Subcutaneous adipose tissue (tissue), 4 donors: ENCODE results near the gene BMX. TPM values are rescaled to one million over a fixed set of nuclear protein-coding genes. Genes with fewer than 3 reads are reported as not detected.

Source experiments
- CTCF ChIP-seq: fragments of 450-650 bp; IDR thresholded peaks from one replicate; pipeline ENCODE4 v1.5.1; 2016; ENCODE audit warnings: low read depth, mild to moderate bottlenecking, control low read depth, antibody characterized with exemption, moderate library complexity
- total RNA-seq, 4 donors: library from RNA; depleted of rRNA; stranded (reverse); fragments of >200 nt; gene quantifications; one replicate each; pipeline ENCODE4 v1.1.0, GENCODE V29; 2016

The BMX gene
- total RNA-seq, 4 donors from 2014 or later: 1.0 to 5.7 (median 2.8) TPM

GRCh38 chrX:15605226-15605625 is 104.6 kb downstream of the BMX start:
- TF ChIP-seq CTCF: no peak

Other genes with a start within 250 kb of the BMX start
- 10 to 100 TPM in 1 of 4 donors, 1 to 10 TPM in 2, under 1 TPM in 1; 0.65 to 15.4 (median 2.4) TPM for gene ASB9, start 230.7 kb upstream of the BMX start, total RNA-seq
- gene ASB11, start 185.2 kb upstream of the BMX start, total RNA-seq: under 1 TPM in 1 of 4 donors, not detected in 3; 0.33 TPM
- gene PIGA, start 165.3 kb upstream of the BMX start, total RNA-seq: 10 to 100 TPM in 2 of 4 donors, 1 to 10 TPM in 2; 7.7 to 15.5 (median 9.7) TPM
- gene VEGFD, start 116.4 kb upstream of the BMX start, total RNA-seq: 1 to 10 TPM; 2.6 to 9.0 (median 5.3) TPM
- 10 to 100 TPM in 3 of 4 donors, 1 to 10 TPM in 1; 7.8 to 35.4 (median 22.6) TPM for gene PIR, start 7.5 kb upstream of the BMX start, total RNA-seq
- gene ACE2, start 100.2 kb downstream of the BMX start, total RNA-seq: 1 to 10 TPM; 1.8 to 6.7 (median 5.7) TPM
- under 1 TPM in 3 of 4 donors, not detected in 1; 0.34 to 0.75 (median 0.49) TPM for gene CLTRN, start 164.0 kb downstream of the BMX start, total RNA-seq
- 10 to 100 TPM; 12.4 to 29.3 (median 21.0) TPM for gene CA5B, start 237.5 kb downstream of the BMX start, total RNA-seq